ENCODE data around the gene ZW10. TPM values are rescaled to one million over a fixed set of nuclear protein-coding genes. Genes with fewer than 3 reads are reported as not detected.

Gene ZW10
- total RNA-seq, 1 experiment from 2014 or later: 21.0 TPM

DNA sequence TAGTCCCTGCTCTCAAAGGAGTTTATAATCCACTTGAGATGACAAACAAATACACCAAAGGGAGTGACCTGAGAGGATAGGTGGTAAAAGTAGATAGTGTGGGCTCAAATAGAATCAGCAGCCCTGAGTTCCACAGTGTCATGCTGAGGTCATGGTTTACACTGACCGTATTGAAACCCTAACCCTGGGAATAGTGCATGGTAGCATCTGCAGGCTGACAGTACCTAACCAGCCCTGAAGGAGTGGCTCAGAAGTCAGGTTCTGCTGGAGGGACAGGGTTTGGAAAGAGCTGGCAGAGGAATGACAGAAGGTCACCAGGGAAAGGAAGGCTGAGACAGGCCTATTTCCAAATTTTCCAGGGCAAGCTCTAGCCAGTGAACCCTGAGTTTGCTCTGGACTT lies 58.2 kb downstream of the ZW10 start:
- ChIA-PET RAD21 (ENCODE audit: low non-redundant PET in 1 of 2, low total read pairs in 2 of 2, uncharacterized antibody in 2 of 2, unreplicated experiment in 2 of 2) (no interaction called here), POLR2A (no interaction called here), CTCF (no interaction called here)
- Histone ChIP-seq H3K9ac (ENCODE audit: low read length) (no peak overlapping the region), H3K27ac (ENCODE audit: low read depth, low read length) (no peak overlapping the region), H3K4me1 (ENCODE audit: control insufficient read depth in 1 of 2, insufficient read depth in 2 of 2, low read length in 2 of 2) (no peaks in the 10 kb centered on the region), H4K20me1 (ENCODE audit: insufficient read depth) (no peaks in the 10 kb centered on the region), H2AFZ (ENCODE audit: low read depth, low read length, poor library complexity, severe bottlenecking) (no peak overlapping the region), H3K79me2 (ENCODE audit: insufficient read depth, low read length) (no peaks in the 10 kb centered on the region), H3K36me3 (ENCODE audit: control insufficient read depth in 1 of 2, insufficient read depth in 2 of 2, low read length in 2 of 2) (no peaks in the 10 kb centered on the region), H3K9me3 (ENCODE audit: control insufficient read depth in 1 of 2, insufficient read depth in 1 of 2, low read depth in 1 of 2, low read length in 2 of 2) (no peaks in the 10 kb centered on the region), H3K4me2 (ENCODE audit: low read length) (no peak overlapping the region), H3K27me3 (ENCODE audit: insufficient read depth, low read length) (no peaks in the 10 kb centered on the region), H3K4me3 (replicated peaks in 1 of 2; ENCODE audit: low read depth in 1 of 2, low read length in 2 of 2) (no peak overlapping the region), H3K9me2 (ENCODE audit: insufficient read depth) (no peaks in the 10 kb centered on the region)
- ATAC-seq: no peak
- TF ChIP-seq, protein P1, sequence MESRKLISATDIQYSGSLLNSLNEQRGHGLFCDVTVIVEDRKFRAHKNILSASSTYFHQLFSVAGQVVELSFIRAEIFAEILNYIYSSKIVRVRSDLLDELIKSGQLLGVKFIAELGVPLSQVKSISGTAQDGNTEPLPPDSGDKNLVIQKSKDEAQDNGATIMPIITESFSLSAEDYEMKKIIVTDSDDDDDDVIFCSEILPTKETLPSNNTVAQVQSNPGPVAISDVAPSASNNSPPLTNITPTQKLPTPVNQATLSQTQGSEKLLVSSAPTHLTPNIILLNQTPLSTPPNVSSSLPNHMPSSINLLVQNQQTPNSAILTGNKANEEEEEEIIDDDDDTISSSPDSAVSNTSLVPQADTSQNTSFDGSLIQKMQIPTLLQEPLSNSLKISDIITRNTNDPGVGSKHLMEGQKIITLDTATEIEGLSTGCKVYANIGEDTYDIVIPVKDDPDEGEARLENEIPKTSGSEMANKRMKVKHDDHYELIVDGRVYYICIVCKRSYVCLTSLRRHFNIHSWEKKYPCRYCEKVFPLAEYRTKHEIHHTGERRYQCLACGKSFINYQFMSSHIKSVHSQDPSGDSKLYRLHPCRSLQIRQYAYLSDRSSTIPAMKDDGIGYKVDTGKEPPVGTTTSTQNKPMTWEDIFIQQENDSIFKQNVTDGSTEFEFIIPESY (IDR thresholded peaks at IDR 0.05; ENCODE audit: extremely low read depth, insufficient replicate concordance, low read length): no peak
- TF ChIP-seq REST (IDR thresholded peaks at IDR 0.05; ENCODE audit: low read depth): no peak
- no peak for TF ChIP-seq ZNF274 (IDR thresholded peaks at IDR 0.05; ENCODE audit: low read depth, low read length)
- no peak for TF ChIP-seq EZH2phosphoT487 (IDR thresholded peaks at IDR 0.05; ENCODE audit: borderline replicate concordance)
- TF ChIP-seq SP1 (IDR thresholded peaks at IDR 0.05; ENCODE audit: low read depth): no peak
- TF ChIP-seq, protein P2, sequence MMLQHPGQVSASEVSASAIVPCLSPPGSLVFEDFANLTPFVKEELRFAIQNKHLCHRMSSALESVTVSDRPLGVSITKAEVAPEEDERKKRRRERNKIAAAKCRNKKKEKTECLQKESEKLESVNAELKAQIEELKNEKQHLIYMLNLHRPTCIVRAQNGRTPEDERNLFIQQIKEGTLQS (IDR thresholded peaks at IDR 0.05): no peak
- TF ChIP-seq FOSL1 (IDR thresholded peaks at IDR 0.05; ENCODE audit: low read depth): no peak
- no peak for TF ChIP-seq MAX (IDR thresholded peaks at IDR 0.05)
- TF ChIP-seq RAD21 (IDR thresholded peaks at IDR 0.05; ENCODE audit: low read depth): no peak
- TF ChIP-seq YY1 (IDR thresholded peaks at IDR 0.05; ENCODE audit: extremely low read depth, insufficient replicate concordance, low read depth, low read length): no peak
- TF ChIP-seq EZH2 (IDR thresholded peaks at IDR 0.05): no peak
- TF ChIP-seq POLR2AphosphoS5 (IDR thresholded peaks at IDR 0.05; ENCODE audit: low read depth, low read length): no peak
- no peak for TF ChIP-seq CBX3 (IDR thresholded peaks at IDR 0.05; ENCODE audit: low read depth)
- no peak for TF ChIP-seq ELF1 (IDR thresholded peaks at IDR 0.05; ENCODE audit: borderline replicate concordance, low read depth)
- BruUV-seq (replicated peaks): no TSS peak
- intact Hi-C loops (cut with micrococcal nuclease): no loop called here
- no peak for DNase-seq (ENCODE audit: low read depth, low spot score)

All from HCT116 (cell line).